CD14-positive monocyte (primary cell): Measurements from ENCODE around the gene GRWD1. TPM values are rescaled to one million over a fixed set of nuclear protein-coding genes. Genes with fewer than 3 reads are reported as not detected.

Experiments used
- DNase-seq, 3 donors: peaks; one replicate each; pipeline ENCODE4 v3.0.0-alpha.2; 2011 to 2022
- H2AFZ ChIP-seq: 2 replicates; pipeline ENCODE4 v1.6.0; 2012; ENCODE audit warnings: mild to moderate bottlenecking, low read depth, low read length, inconsistent platforms; ENCODE audit not compliant: insufficient read depth, poor library complexity, severe bottlenecking
- H3K27ac ChIP-seq, 2 donors: 1 replicate in 1 of 2; 2 replicates in 1 of 2; pipeline ENCODE4 v1.5.1; 2012 to 2013; ENCODE audit warnings: low read length in 2 of 2, control low read depth in 1 of 2, inconsistent platforms in 1 of 2, low read depth in 1 of 2, mild to moderate bottlenecking in 1 of 2
- H3K27me3 ChIP-seq, 2 donors: one replicate each; pipeline versions ENCODE4 v1.6.0 to v1.6.1; 2011 to 2013; ENCODE audit warnings: low read length in 2 of 2; ENCODE audit not compliant: control insufficient read depth in 2 of 2, insufficient read depth in 2 of 2
- H3K36me3 ChIP-seq, 2 donors: replicated peaks in 1 of 2; 1 replicate in 1 of 2; 2 replicates in 1 of 2; pipeline versions ENCODE4 v1.5.1 to v1.6.1; 2012 to 2013; ENCODE audit warnings: low read length in 2 of 2, control low read depth in 1 of 2, inconsistent platforms in 1 of 2, mild to moderate bottlenecking in 1 of 2; ENCODE audit not compliant: insufficient read depth in 2 of 2, control insufficient read depth in 1 of 2
- H3K4me1 ChIP-seq, 2 donors: 1 replicate in 1 of 2; 2 replicates in 1 of 2; pipeline versions ENCODE4 v1.5.1 to v1.6.1; 2012 to 2013; ENCODE audit warnings: low read length in 2 of 2, control low read depth in 1 of 2, inconsistent platforms in 1 of 2, mild to moderate bottlenecking in 1 of 2, moderate library complexity in 1 of 2; ENCODE audit not compliant: insufficient read depth in 2 of 2, control insufficient read depth in 1 of 2
- H3K4me2 ChIP-seq: replicated peaks from 2 replicates; pipeline ENCODE3; 2012; ENCODE audit warnings: low read length, moderate library complexity, mild to moderate bottlenecking; ENCODE audit not compliant: poor library complexity, severe bottlenecking; ENCODE audit errors: extremely low read depth
- H3K4me3 ChIP-seq, 3 experiments: fragments of 200-600 bp in 1 of 3; sonication (generic) in 1 of 3; replicated peaks in 1 of 3; 1 replicate in 2 of 3; 2 replicates in 1 of 3; pipeline ENCODE4 v1.5.1; 2011 to 2013; ENCODE audit warnings: low read length in 3 of 3, mild to moderate bottlenecking in 3 of 3, control low read depth in 2 of 3, low read depth in 2 of 3, inconsistent platforms in 1 of 3, moderate library complexity in 1 of 3
- H3K79me2 ChIP-seq: 2 replicates; pipeline ENCODE4 v1.6.0; 2012; ENCODE audit warnings: mild to moderate bottlenecking, control low read depth, inconsistent platforms, low read length, moderate library complexity; ENCODE audit not compliant: insufficient read depth
- H3K9ac ChIP-seq: 2 replicates; pipeline ENCODE4 v1.6.0; 2017; ENCODE audit warnings: low read length, mild to moderate bottlenecking; ENCODE audit not compliant: insufficient read depth, poor library complexity, severe bottlenecking
- H3K9me3 ChIP-seq, 2 donors: replicated peaks in 1 of 2; 1 replicate in 1 of 2; 2 replicates in 1 of 2; pipeline versions ENCODE4 v1.5.1 to v1.6.1; 2012 to 2013; ENCODE audit warnings: low read length in 2 of 2, control low read depth in 1 of 2; ENCODE audit not compliant: control insufficient read depth in 1 of 2, insufficient read depth in 1 of 2
- H4K20me1 ChIP-seq: 2 replicates; pipeline ENCODE4 v1.6.0; 2012; ENCODE audit warnings: mild to moderate bottlenecking, low read length, control low read depth, moderate library complexity; ENCODE audit not compliant: insufficient read depth
- H3K27ac Mint-ChIP-seq, 7 donors: one replicate each; pipeline ENCODE4 v1.8.0; 2020; ENCODE audit warnings: mild to moderate bottlenecking in 7 of 7, mixed read lengths in 7 of 7, moderate library complexity in 6 of 7, inconsistent platforms in 2 of 7
- H3K27me3 Mint-ChIP-seq, 3 donors: one replicate each; pipeline ENCODE4 v1.8.0; 2021 to 2022; ENCODE audit warnings: low read depth in 3 of 3, mild to moderate bottlenecking in 3 of 3, mixed read lengths in 3 of 3, moderate library complexity in 3 of 3, inconsistent platforms in 1 of 3
- H3K36me3 Mint-ChIP-seq, 2 donors: one replicate each; pipeline ENCODE4 v1.8.0; 2020; ENCODE audit warnings: mixed read lengths in 2 of 2, inconsistent platforms in 1 of 2, mild to moderate bottlenecking in 1 of 2
- H3K4me1 Mint-ChIP-seq: one replicate; pipeline ENCODE4 v1.8.0; 2020; ENCODE audit warnings: mild to moderate bottlenecking, mixed read lengths
- H3K4me3 Mint-ChIP-seq, 2 donors: one replicate each; pipeline ENCODE4 v1.8.0; 2020; ENCODE audit warnings: mild to moderate bottlenecking in 2 of 2, mixed read lengths in 2 of 2, moderate library complexity in 1 of 2
- H3K9me3 Mint-ChIP-seq, 7 donors: one replicate each; pipeline ENCODE4 v1.8.0; 2020 to 2022; ENCODE audit warnings: mixed read lengths in 7 of 7, mild to moderate bottlenecking in 6 of 7, moderate library complexity in 6 of 7, inconsistent platforms in 2 of 7
- CTCF ChIP-seq: fragments of 200-600 bp; IDR thresholded peaks from one replicate; pipeline ENCODE4 v1.8.0; 2022; ENCODE audit warnings: antibody characterized with exemption, mild to moderate bottlenecking
- WGBS: methylation state at CpG from one replicate; pipeline ENCODE4 v1.1.5; 2013; ENCODE audit warnings: missing lambda C conversion rate; ENCODE audit not compliant: insufficient coverage; 5-methylcytosine and 5-hydroxymethylcytosine counted together
- intact Hi-C, 2 donors: fragments of 100-400 bp; cut with micrococcal nuclease; formaldehyde crosslinking; loops; one replicate each; pipeline versions ENCODE4 v1.15.0 to v1.15.1; 2023
- polyA plus RNA-seq, 3 donors: library from polyadenylated mRNA; depleted of rRNA in 1 of 3; unstranded in 2 of 3; stranded (reverse) in 1 of 3; fragments of 300-500 nt in 2 of 3; fragments of >200 nt in 1 of 3; fragmentation: Illumina TruSeq in 2 of 3; gene quantifications; 1 replicate in 2 of 3; 2 replicates in 1 of 3; pipeline ENCODE4 v1.2.3, GENCODE V29; 2012 to 2021

Gene GRWD1
- polyA plus RNA-seq, 3 donors: 3.7 to 13.9 (median 10.0) TPM

GRCh38 chr19:48451624-48452023 lies 5.8 kb downstream of the GRWD1 start:
- Histone ChIP-seq H3K4me3 (no peak overlapping the region), H4K20me1 (peaks cover 4% of the 10 kb centered on the region), H3K4me1 (peaks cover 1 to 3% of the 10 kb centered on the region in 2 donors), H3K36me3 (peaks cover 69 to 93% of the 10 kb centered on the region in 2 donors), H2AFZ (no peak overlapping the region), H3K79me2 (no peaks in the 10 kb centered on the region), H3K27me3 (no peaks in the 10 kb centered on the region), H3K27ac (no peak overlapping the region), H3K9me3 (no peaks in the 10 kb centered on the region), H3K9ac (no peak overlapping the region), H3K4me2 (no peak overlapping the region)
- WGBS: 99% methylated on average over 9 of the region's 12 CpGs
- no peak for DNase-seq
- H3K9me3 Mint-ChIP-seq: no peaks in the 10 kb centered on the region
- peaks cover 63 to 92% of the 10 kb centered on the region in 2 donors for H3K36me3 Mint-ChIP-seq
- intact Hi-C loops: no loop called here
- H3K27me3 Mint-ChIP-seq: peaks cover 0 to 1% (median 0%) of the 10 kb centered on the region in 3 donors
- H3K27ac Mint-ChIP-seq: peak overlapping the region in 1 of 7 donors; percentile 48
- no peak overlapping the region for H3K4me3 Mint-ChIP-seq
- H3K4me1 Mint-ChIP-seq: peaks cover 3% of the 10 kb centered on the region
- TF ChIP-seq CTCF: no peak

GRCh38 chr19:48452289-48453190 lies 6.8 kb downstream of the GRWD1 start:
- Mint-ChIP-seq H3K27me3 (peaks cover 0 to 1% (median 0%) of the 10 kb centered on the region in 3 donors), H3K4me1 (peaks cover 3% of the 10 kb centered on the region), H3K27ac (no peak overlapping the region), H3K36me3 (peaks cover 65 to 95% of the 10 kb centered on the region in 2 donors), H3K9me3 (no peaks in the 10 kb centered on the region), H3K4me3 (no peak overlapping the region)
- peaks cover 4% of the 10 kb centered on the region for H4K20me1 ChIP-seq
- H3K36me3 ChIP-seq: peaks cover 72 to 97% of the 10 kb centered on the region in 2 donors
- DNase-seq: no peak
- no peaks in the 10 kb centered on the region for H3K27me3 ChIP-seq
- H3K4me1 ChIP-seq: no peaks in the 10 kb centered on the region
- no peak overlapping the region for H3K9ac ChIP-seq
- intact Hi-C loops: no loop called here
- no peak overlapping the region for H3K27ac ChIP-seq
- no peak for TF ChIP-seq CTCF
- H3K79me2 ChIP-seq: no peaks in the 10 kb centered on the region
- 98% methylated on average over 28 of the region's 33 CpGs for WGBS
- no peaks in the 10 kb centered on the region for H3K9me3 ChIP-seq
- H3K4me3 ChIP-seq: no peak overlapping the region
- H2AFZ ChIP-seq: no peak overlapping the region
- H3K4me2 ChIP-seq: no peak overlapping the region
